ENCODE data around the gene CCNY.

GRCh38 chr10:35336084-35336831 lies at the start of gene CCNY:
- peak in 1 of 2 donors; percentile 43 for TF ChIP-seq POLR2A (IDR thresholded peaks at IDR 0.05)
- peak in 1 of 3 donors; percentile 67 for TF ChIP-seq POLR2AphosphoS5 (IDR thresholded peaks at IDR 0.05)

All from suprapubic skin (tissue), 4 donors.